ENCODE results near the gene PICALM.
"Not testable (repeated sequence)": the region's sequence is repeated elsewhere in the genome, so short reads cannot be mapped to it uniquely, and the experiment has no call there.

GRCh38 chr11:86105601-86106000 lies 36.7 kb upstream of the PICALM start:
- TF ChIP-seq CTCF, POLR2A (IDR thresholded peaks at IDR 0.05): not testable (repeated sequence)

All from testis (tissue), 2 donors.